Central memory CD8-positive, alpha-beta T cell (primary cell): ENCODE measurements around the gene LATS2.

Experiments
- ATAC-seq: fragments of 150-1000 bp; cut with Tn5 transposase; replicated peaks from 2 replicates; pipeline ENCODE4 v1.10.0; 2022; ENCODE audit warnings: mild to moderate bottlenecking, moderate FRiP score, moderate number of reproducible peaks; ENCODE audit not compliant: poor library complexity, severe bottlenecking; ENCODE audit errors: extremely low read depth
- DNase-seq, 2 donors: peaks; one replicate each; pipeline ENCODE4 v3.0.0; 2021; ENCODE audit warnings: low spot score in 2 of 2
- H3K27ac Mint-ChIP-seq: one replicate; pipeline ENCODE4 v1.8.0; 2022; ENCODE audit warnings: low read depth, mild to moderate bottlenecking, moderate library complexity, mixed read lengths
- H3K27me3 Mint-ChIP-seq: one replicate; pipeline ENCODE4 v1.8.0; 2022; ENCODE audit warnings: mixed read lengths
- H3K36me3 Mint-ChIP-seq: one replicate; pipeline ENCODE4 v1.8.0; 2022; ENCODE audit warnings: mild to moderate bottlenecking, moderate library complexity, mixed read lengths; ENCODE audit not compliant: insufficient read depth
- H3K4me1 Mint-ChIP-seq: one replicate; pipeline ENCODE4 v1.8.0; 2022; ENCODE audit warnings: mixed read lengths
- H3K4me3 Mint-ChIP-seq: one replicate; pipeline ENCODE4 v1.8.0; 2022; ENCODE audit warnings: mild to moderate bottlenecking, moderate library complexity, mixed read lengths
- H3K9me3 Mint-ChIP-seq: one replicate; pipeline ENCODE4 v1.8.0; 2022; ENCODE audit warnings: mixed read lengths

LATS2 gene

DNA sequence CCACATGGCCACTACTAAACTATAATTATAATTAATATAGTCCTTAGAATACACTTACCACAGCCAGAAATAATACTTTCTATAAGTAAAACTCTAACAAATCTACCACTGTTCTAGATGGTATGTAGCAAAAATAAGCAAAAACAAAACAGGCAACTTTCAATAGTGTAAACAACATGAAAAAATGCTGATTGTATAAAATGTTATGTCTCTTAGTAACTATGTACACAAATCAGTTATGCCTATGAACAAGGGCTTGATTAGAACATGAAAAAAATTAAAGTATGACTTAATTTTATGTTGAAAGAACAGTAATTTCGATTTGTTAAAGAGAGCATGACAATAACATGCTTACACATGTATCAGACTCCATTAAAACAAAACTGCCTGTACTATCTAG lies 60.7 kb downstream of the LATS2 start:
- H3K9me3 Mint-ChIP-seq, result no peaks in the 10 kb centered on the region

GRCh38 chr13:20998649-20999415 lies 62.6 kb downstream of the LATS2 start:
- peaks cover 2% of the 10 kb centered on the region for H3K36me3 Mint-ChIP-seq

More for the DNA sequence above, 60.7 kb downstream of the LATS2 start:
- Mint-ChIP-seq H3K4me3 (no peak overlapping the region), H3K36me3 (no peaks in the 10 kb centered on the region), H3K27me3 (no peaks in the 10 kb centered on the region), H3K4me1 (no peaks in the 10 kb centered on the region), H3K27ac (no peak overlapping the region)
- ATAC-seq (no peak), DNase-seq (no peak)

DNA sequence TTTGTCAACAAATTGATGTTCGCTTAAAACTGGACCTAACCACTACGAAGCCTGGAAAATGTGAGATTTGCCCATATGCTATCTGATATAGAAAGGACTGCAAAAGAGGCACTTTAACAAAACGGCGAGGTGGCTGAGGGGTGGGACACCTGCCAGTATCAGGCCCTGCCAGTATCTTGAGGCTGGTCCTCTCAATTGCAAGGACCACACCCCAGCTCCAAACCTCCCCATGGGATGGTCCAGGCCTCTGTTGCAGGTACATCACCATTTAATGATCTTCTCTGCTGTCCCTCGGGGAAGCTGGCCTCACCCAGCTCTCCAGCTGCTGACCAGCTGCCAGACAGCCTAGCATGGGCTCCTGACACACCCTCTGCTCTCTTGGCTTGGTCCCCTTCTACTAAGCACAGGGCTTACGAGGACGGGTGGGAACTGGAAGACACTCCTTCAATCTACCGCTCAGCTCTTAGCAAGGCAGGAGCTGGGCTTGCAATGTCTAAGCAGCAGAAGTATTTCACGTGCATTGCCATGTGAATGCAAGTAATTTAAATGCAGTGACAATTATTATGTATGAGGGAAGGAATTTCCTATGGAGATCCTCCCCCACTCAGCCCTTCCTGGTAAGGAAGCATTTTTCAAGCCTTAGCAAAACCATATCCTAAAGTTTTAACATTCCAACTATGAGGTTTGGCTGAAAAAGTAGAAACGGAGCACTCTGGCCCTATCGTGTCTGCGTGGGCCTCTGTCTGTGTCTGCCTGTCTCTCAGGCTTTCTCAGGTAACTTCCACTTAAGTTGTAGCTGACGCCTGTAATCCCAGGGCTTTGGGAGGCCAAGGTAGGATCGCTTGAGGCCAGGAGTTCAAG lies 63.9 kb downstream of the LATS2 start:
- Mint-ChIP-seq H3K27me3 (peaks cover 1% of the 10 kb centered on the region), H3K4me3 (no peak overlapping the region), H3K9me3 (no peaks in the 10 kb centered on the region), H3K27ac (no peak overlapping the region), H3K36me3 (peaks cover 2% of the 10 kb centered on the region), H3K4me1 (no peaks in the 10 kb centered on the region)
- ATAC-seq, result no peak
- no peak for DNase-seq

More at GRCh38 chr13:20998649-20999415, 62.6 kb downstream of the LATS2 start:
- no peak for DNase-seq
- Mint-ChIP-seq H3K27ac (no peak overlapping the region), H3K4me3 (no peak overlapping the region), H3K4me1 (no peaks in the 10 kb centered on the region), H3K27me3 (no peaks in the 10 kb centered on the region), H3K9me3 (no peaks in the 10 kb centered on the region)
- no peak for ATAC-seq

GRCh38 chr13:20995245-20995838 lies 66.0 kb downstream of the LATS2 start:
- DNase-seq (no peak), ATAC-seq (no peak)
- H3K4me3 Mint-ChIP-seq, result no peak overlapping the region
- H3K9me3 Mint-ChIP-seq, result no peaks in the 10 kb centered on the region
- H3K27me3 Mint-ChIP-seq, result peaks cover 13% of the 10 kb centered on the region
- no peaks in the 10 kb centered on the region for H3K4me1 Mint-ChIP-seq
- H3K36me3 Mint-ChIP-seq, result peaks cover 10% of the 10 kb centered on the region
- H3K27ac Mint-ChIP-seq, result no peak overlapping the region

DNA sequence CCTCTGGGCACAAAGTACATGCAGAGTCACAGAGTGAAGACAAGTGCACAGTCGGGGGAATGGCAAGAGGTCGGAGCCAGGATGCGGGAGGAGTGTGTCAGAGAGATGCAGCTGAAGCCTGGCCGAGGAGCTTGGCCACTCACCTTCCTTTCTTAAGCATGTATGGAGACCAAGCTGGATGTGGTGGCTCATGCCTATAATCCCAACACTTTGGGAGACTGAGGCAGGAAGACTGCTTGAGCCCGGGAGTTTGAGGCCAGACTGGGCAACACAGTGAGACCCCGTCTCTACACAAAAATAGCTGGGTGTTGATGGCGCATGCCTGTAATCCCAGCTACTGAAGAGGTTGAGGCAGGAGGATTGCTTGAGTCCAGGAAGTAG lies 67.0 kb downstream of the LATS2 start:
- ATAC-seq (no peak), DNase-seq (no peak)
- H3K27ac Mint-ChIP-seq, result no peak overlapping the region
- H3K36me3 Mint-ChIP-seq, result peaks cover 15% of the 10 kb centered on the region
- H3K9me3 Mint-ChIP-seq, result no peaks in the 10 kb centered on the region
- no peak overlapping the region for H3K4me3 Mint-ChIP-seq
- no peaks in the 10 kb centered on the region for H3K4me1 Mint-ChIP-seq
- peaks cover 13% of the 10 kb centered on the region for H3K27me3 Mint-ChIP-seq

DNA sequence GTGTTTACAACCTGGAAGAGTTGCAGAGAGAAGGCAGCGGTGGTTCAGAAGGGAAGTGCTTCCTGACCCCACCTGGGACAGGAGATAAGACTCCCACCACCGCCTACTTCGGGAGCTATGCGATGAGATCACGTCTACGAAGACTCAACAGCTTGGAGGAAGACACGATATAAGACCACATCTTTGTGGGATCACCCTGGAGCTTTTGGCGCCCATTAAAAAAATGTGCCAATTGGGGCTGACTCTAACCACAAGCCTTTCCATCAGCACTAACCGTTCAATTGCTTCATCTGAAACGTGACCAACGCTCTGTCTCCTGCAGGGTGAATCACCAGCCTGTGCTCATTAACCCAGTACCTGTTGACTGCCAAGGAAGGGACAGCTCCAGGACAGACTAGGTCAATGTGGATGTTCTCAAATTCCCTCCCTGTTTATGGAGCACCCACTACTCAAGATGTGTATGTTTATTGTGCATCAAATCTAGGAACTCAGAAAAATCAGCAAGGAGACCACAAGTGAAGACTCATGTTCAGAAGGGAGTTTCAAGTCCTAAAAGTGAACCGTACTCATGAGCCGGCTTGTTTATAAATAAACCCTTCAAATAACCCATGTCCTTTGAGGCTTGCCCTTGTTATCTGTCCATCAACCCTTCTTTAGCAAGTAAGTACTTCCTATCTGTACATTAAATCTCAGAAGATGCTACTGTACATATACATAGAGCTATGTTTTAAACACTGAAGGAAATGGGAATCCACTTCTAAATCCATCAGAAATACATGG lies 67.5 kb downstream of the LATS2 start:
- H3K27me3 Mint-ChIP-seq, result peaks cover 13% of the 10 kb centered on the region
- H3K9me3 Mint-ChIP-seq, result no peaks in the 10 kb centered on the region
- no peak for ATAC-seq
- no peaks in the 10 kb centered on the region for H3K4me1 Mint-ChIP-seq
- H3K36me3 Mint-ChIP-seq, result peaks cover 15% of the 10 kb centered on the region
- H3K27ac Mint-ChIP-seq, result peak overlapping the region; percentile 9
- H3K4me3 Mint-ChIP-seq, result no peak overlapping the region
- no peak for DNase-seq

DNA sequence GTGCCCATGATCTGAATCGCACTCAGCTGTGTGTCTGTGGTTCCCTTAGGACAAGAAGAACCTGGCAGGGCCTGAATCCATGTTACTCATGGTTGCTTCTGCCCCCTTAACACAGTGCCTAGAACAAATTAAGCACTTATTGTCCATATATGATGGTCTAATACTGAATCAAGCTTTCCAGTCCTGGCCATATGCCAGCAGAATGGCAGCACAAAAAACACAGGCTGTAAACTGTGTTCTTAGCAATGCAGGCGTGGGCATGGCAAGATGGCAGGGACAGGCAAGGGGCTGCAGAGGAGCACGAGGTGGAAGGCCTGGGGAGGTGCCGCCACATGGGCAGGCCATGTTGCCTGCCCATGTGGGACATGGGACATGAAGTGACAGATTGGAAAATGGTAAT lies 68.2 kb downstream of the LATS2 start:
- Mint-ChIP-seq H3K4me3 (no peak overlapping the region), H3K9me3 (no peaks in the 10 kb centered on the region), H3K27me3 (peaks cover 13% of the 10 kb centered on the region), H3K27ac (peak overlapping the region; percentile 9), H3K36me3 (peaks cover 15% of the 10 kb centered on the region), H3K4me1 (no peaks in the 10 kb centered on the region)
- no peak for DNase-seq
- no peak for ATAC-seq

GRCh38 chr13:20991741-20992520 lies 69.5 kb downstream of the LATS2 start:
- Mint-ChIP-seq H3K36me3 (peaks cover 15% of the 10 kb centered on the region), H3K4me1 (no peaks in the 10 kb centered on the region), H3K27me3 (peaks cover 13% of the 10 kb centered on the region), H3K9me3 (no peaks in the 10 kb centered on the region), H3K4me3 (no peak overlapping the region), H3K27ac (no peak overlapping the region)
- ATAC-seq (no peak), DNase-seq (no peak)

DNA sequence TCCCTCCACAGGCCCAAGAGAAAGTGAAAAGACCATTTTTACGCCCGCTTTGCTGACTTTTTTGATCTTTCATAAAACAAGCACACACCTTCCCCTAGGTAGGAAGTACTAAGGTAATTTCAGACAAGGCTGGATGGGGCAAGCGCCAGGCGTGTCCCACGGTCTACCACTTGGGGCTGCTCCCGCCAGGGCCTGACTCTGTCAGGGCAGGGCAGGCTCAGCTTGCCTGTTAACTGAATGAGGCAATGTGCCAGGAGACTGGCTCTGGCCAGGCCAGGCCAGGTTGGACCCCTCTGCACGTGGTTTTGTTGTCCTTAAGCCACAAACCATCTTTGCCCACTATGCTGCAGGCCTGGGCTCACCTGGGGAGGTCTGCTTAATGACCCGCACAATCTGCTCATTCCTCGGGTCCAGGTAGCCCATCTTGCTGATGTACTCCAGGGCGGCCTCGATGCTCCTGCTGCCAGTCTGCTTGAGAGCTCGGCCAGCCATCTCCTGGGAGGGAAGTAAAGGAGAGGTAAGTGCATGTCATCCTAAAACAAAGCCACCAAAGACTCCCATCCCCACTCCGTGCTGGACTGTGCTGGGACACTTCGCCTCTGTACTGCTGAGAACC lies 70.4 kb downstream of the LATS2 start:
- Mint-ChIP-seq H3K4me1 (no peaks in the 10 kb centered on the region), H3K9me3 (no peaks in the 10 kb centered on the region), H3K27ac (no peak overlapping the region), H3K36me3 (peaks cover 15% of the 10 kb centered on the region), H3K27me3 (peaks cover 13% of the 10 kb centered on the region), H3K4me3 (no peak overlapping the region)
- no peak for ATAC-seq
- DNase-seq, result no peak

GRCh38 chr13:20989656-20990321 lies 71.6 kb downstream of the LATS2 start:
- no peak for DNase-seq
- no peak for ATAC-seq
- Mint-ChIP-seq H3K4me1 (no peaks in the 10 kb centered on the region), H3K9me3 (no peaks in the 10 kb centered on the region), H3K27me3 (peaks cover 13% of the 10 kb centered on the region), H3K4me3 (no peak overlapping the region), H3K36me3 (peaks cover 15% of the 10 kb centered on the region), H3K27ac (no peak overlapping the region)
